OCI-LY7 (cell line): ENCODE measurements around the gene VPS39. TPM values are rescaled to one million over a fixed set of nuclear protein-coding genes. Genes with fewer than 3 reads are reported as not detected.

Experiments used
- BruUV-seq: library from RNA; stranded (reverse); fragments of 400-500 nt; replicated peaks from 2 replicates; lab custom pipeline; 2021; lab: Mats Ljungman, UMichigan
- CTCF ChIA-PET: fragments of 300-600 bp; sonication (Branson Sonifier 250); formaldehyde crosslinking; loops from one replicate; lab custom pipeline; 2022; ENCODE audit warnings: antibody characterized with exemption; ENCODE audit not compliant: unreplicated experiment; lab: Charles Lee
- POLR2A ChIA-PET: fragments of 300-600 bp; sonication (Branson Sonifier 250); formaldehyde crosslinking; loops from one replicate; lab custom pipeline; 2022; ENCODE audit warnings: antibody characterized with exemption; lab: Charles Lee
- DNase-seq: peaks from one replicate; pipeline ENCODE4 v3.0.0-alpha.2; 2015; ENCODE audit warnings: low spot score
- H2AFZ ChIP-seq: fragments of 200-600 bp; sonication (generic), shearing (Covaris generic); 2 replicates; pipeline ENCODE4 v1.6.1; 2014; ENCODE audit warnings: mild to moderate bottlenecking, antibody characterized with exemption, low read length, moderate library complexity
- H3K27ac ChIP-seq: fragments of 200-600 bp; sonication (generic); 2 replicates; pipeline ENCODE4 v1.5.1; 2014; ENCODE audit warnings: mixed run types, low read depth, mild to moderate bottlenecking, moderate library complexity, low read length, inconsistent platforms; ENCODE audit not compliant: poor library complexity, severe bottlenecking
- H3K36me3 ChIP-seq: fragments of 200-600 bp; sonication (generic); 2 replicates; pipeline ENCODE4 v1.6.1; 2014; ENCODE audit warnings: mild to moderate bottlenecking, antibody characterized with exemption, low read length, moderate library complexity, mixed read lengths; ENCODE audit not compliant: insufficient read depth
- H3K4me1 ChIP-seq: fragments of 200-600 bp; sonication (generic); 2 replicates; pipeline ENCODE4 v1.5.1; 2014; ENCODE audit warnings: mild to moderate bottlenecking, low read length; ENCODE audit not compliant: insufficient read depth, poor library complexity, severe bottlenecking
- H3K4me2 ChIP-seq: fragments of 200-600 bp; sonication (generic); 2 replicates; pipeline ENCODE4 v1.6.1; 2014; ENCODE audit warnings: mild to moderate bottlenecking, low read length
- H3K4me3 ChIP-seq: fragments of 200-600 bp; sonication (generic); 2 replicates; pipeline ENCODE4 v1.5.1; 2014; ENCODE audit warnings: mild to moderate bottlenecking, low read depth, low read length; ENCODE audit not compliant: poor library complexity, severe bottlenecking
- H3K79me2 ChIP-seq: fragments of 200-600 bp; sonication (generic); 2 replicates; pipeline ENCODE4 v1.6.1; 2016; ENCODE audit warnings: low read depth, mild to moderate bottlenecking, low read length, moderate library complexity, mixed read lengths; ENCODE audit not compliant: insufficient read depth
- H3K9me2 ChIP-seq: fragments of 200-600 bp; sonication (generic); 2 replicates; pipeline ENCODE4 v1.6.1; 2016; ENCODE audit warnings: mild to moderate bottlenecking, low read length, mixed read lengths; ENCODE audit not compliant: insufficient read depth
- H3K9me3 ChIP-seq: fragments of 200-600 bp; sonication (generic); 2 replicates; pipeline ENCODE4 v1.6.1; 2014; ENCODE audit warnings: mild to moderate bottlenecking, mixed run types, low read length, mixed read lengths
- H4K20me1 ChIP-seq: fragments of 200-600 bp; sonication (generic); 2 replicates; pipeline ENCODE4 v1.6.1; 2014; ENCODE audit warnings: mild to moderate bottlenecking, antibody characterized with exemption, low read length, moderate library complexity, mixed read lengths; ENCODE audit not compliant: insufficient read depth
- EZH2phosphoT487 ChIP-seq: fragments of 200-600 bp; sonication (generic); IDR thresholded peaks from 2 replicates; pipeline ENCODE4 v1.6.1; 2018; ENCODE audit warnings: low read depth, borderline replicate concordance, mild to moderate bottlenecking, mixed run types, antibody characterized with exemption, low read length, moderate library complexity, mixed read lengths
- intact Hi-C: fragments of 100-400 bp; cut with micrococcal nuclease; formaldehyde crosslinking; loops from one replicate; pipeline ENCODE4 v1.10.0; 2022; ENCODE audit not compliant: unreplicated experiment
- total RNA-seq, 2 experiments: library from RNA; depleted of rRNA in 1 of 2; stranded (reverse); fragments of >200 nt in 1 of 2; shearing (Covaris generic) in 1 of 2; gene quantifications; 2 replicates each; pipeline ENCODE4 v1.2.3, GENCODE V29; 2014 to 2022
- TF ChIP-seq, protein P1 (sequence below): fragments of 200-600 bp; sonication (generic); conservative IDR thresholded peaks from 2 replicates; pipeline ENCODE4 v1.5.1; 2014; ENCODE audit warnings: mild to moderate bottlenecking, antibody characterized with exemption, low read length, moderate library complexity, mixed read lengths

The VPS39 gene
- total RNA-seq, 2 experiments from 2014 or later, result 25.1 to 60.5 TPM

- Histone ChIP-seq H4K20me1 (no peaks in the 10 kb centered on the region), H3K4me3 (no peak overlapping the region), H2AFZ (no peak overlapping the region), H3K9me3 (no peaks in the 10 kb centered on the region), H3K27ac (no peak overlapping the region), H3K79me2 (no peaks in the 10 kb centered on the region), H3K4me1 (no peaks in the 10 kb centered on the region), H3K9me2 (no peaks in the 10 kb centered on the region), H3K4me2 (no peak overlapping the region), H3K36me3 (no peaks in the 10 kb centered on the region)
- intact Hi-C loops, result loop anchor here (1.0 to 5.0 kb wide), 2 partner anchors 52 to 68 kb away; no protein-coding TSS in a partner anchor
- TF ChIP-seq, protein P1, sequence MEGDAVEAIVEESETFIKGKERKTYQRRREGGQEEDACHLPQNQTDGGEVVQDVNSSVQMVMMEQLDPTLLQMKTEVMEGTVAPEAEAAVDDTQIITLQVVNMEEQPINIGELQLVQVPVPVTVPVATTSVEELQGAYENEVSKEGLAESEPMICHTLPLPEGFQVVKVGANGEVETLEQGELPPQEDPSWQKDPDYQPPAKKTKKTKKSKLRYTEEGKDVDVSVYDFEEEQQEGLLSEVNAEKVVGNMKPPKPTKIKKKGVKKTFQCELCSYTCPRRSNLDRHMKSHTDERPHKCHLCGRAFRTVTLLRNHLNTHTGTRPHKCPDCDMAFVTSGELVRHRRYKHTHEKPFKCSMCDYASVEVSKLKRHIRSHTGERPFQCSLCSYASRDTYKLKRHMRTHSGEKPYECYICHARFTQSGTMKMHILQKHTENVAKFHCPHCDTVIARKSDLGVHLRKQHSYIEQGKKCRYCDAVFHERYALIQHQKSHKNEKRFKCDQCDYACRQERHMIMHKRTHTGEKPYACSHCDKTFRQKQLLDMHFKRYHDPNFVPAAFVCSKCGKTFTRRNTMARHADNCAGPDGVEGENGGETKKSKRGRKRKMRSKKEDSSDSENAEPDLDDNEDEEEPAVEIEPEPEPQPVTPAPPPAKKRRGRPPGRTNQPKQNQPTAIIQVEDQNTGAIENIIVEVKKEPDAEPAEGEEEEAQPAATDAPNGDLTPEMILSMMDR, result no peak
- TF ChIP-seq EZH2phosphoT487, result no peak
- no peak for DNase-seq
- ChIA-PET CTCF (no interaction called here), POLR2A (no interaction called here)
- BruUV-seq, result no TSS peak
Measured at GRCh38 chr15:42134617-42135245, 73.4 kb downstream of the VPS39 start.

GRCh38 chr15:42133886-42134502, 74.1 kb downstream of the VPS39 start:
- Histone ChIP-seq H3K9me2 (no peaks in the 10 kb centered on the region), H3K79me2 (no peaks in the 10 kb centered on the region), H3K36me3 (no peaks in the 10 kb centered on the region), H3K9me3 (no peaks in the 10 kb centered on the region), H3K4me3 (no peak overlapping the region), H4K20me1 (no peaks in the 10 kb centered on the region), H3K27ac (no peak overlapping the region), H3K4me2 (no peak overlapping the region), H3K4me1 (no peaks in the 10 kb centered on the region), H2AFZ (no peak overlapping the region)
- CTCF ChIA-PET, result interaction anchor here (0.6 kb wide), 2 partner anchors 21 to 148 kb away, joined by 3 read pairs; no protein-coding TSS in a partner anchor
- POLR2A ChIA-PET, result no interaction called here
- BruUV-seq, result no TSS peak
- no peak for TF ChIP-seq EZH2phosphoT487
- TF ChIP-seq, protein P1, result peak; percentile 91
- intact Hi-C loops, result loop anchor here (1.0 to 5.0 kb wide), 2 partner anchors 52 to 68 kb away; no protein-coding TSS in a partner anchor
- DNase-seq, result peak; percentile 66

DNA sequence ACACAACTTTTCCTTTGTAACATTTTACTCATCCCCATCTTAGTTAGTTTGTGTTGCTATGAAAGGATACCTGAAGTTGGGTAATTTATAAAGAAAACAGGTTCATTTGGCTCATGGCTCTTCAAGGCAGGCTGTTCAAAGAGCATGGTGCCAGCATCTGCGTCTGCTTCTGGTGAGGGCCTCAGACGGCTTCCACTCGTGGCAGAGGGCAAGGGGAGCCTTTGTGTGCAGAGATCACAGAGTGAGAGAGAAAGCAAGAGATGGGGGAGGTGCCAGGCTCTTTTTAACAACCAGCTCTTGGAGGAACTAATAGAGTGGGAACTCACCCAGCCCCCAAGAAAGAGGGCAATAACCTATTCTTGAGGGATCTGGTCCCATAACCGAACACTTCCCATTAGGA, 74.7 kb downstream of the VPS39 start:
- ChIA-PET CTCF (interaction anchor here (0.6 kb wide), 2 partner anchors 20 to 147 kb away, joined by 3 read pairs; no protein-coding TSS in a partner anchor), POLR2A (no interaction called here)
- Histone ChIP-seq H4K20me1 (no peaks in the 10 kb centered on the region), H3K9me2 (no peaks in the 10 kb centered on the region), H3K36me3 (no peaks in the 10 kb centered on the region), H3K4me1 (no peaks in the 10 kb centered on the region), H3K4me3 (no peak overlapping the region), H3K27ac (no peak overlapping the region), H2AFZ (no peak overlapping the region), H3K4me2 (no peak overlapping the region), H3K79me2 (no peaks in the 10 kb centered on the region), H3K9me3 (no peaks in the 10 kb centered on the region)
- no peak for DNase-seq
- intact Hi-C loops, result loop anchor here (5.0 kb wide), 1 partner anchor 51 kb away; no protein-coding TSS in a partner anchor
- no TSS peak for BruUV-seq
- no peak for TF ChIP-seq EZH2phosphoT487
